K562 (cell line): ENCODE measurements around the gene SERPINB12. TPM values are rescaled to one million over a fixed set of nuclear protein-coding genes. Genes with fewer than 3 reads are reported as not detected.

Source experiments
- ATAC-seq: fragments of 200-7000 bp; cut with Tn5 transposase; 3 replicates; pipeline ENCODE4 v1.9.1; 2020; ENCODE audit warnings: moderate library complexity
- BruUV-seq: library from RNA; stranded (reverse); fragments of 400-500 nt; replicated peaks from 2 replicates; lab custom pipeline; 2021; lab: Mats Ljungman, UMichigan
- CTCF ChIA-PET: fragments of 300-600 bp; formaldehyde crosslinking; extraction: SDS; loops from one replicate; lab custom pipeline; 2021; ENCODE audit warnings: low intra/inter-chr PET ratio; lab: Yijun Ruan, JAX
- POLR2A ChIA-PET: fragments of 300-600, 350-650 bp; sonication (Branson Sonifier 250); formaldehyde crosslinking; extraction: SDS; loops from one replicate; lab custom pipeline; 2021; ENCODE audit warnings: antibody characterized with exemption, inconsistent platforms; lab: Yijun Ruan, JAX
- DNase-seq, 4 experiments: peaks; one replicate each; pipeline versions ENCODE4 v3.0.0 to v3.0.0-alpha.2; 2011 to 2018; ENCODE audit warnings: low spot score in 3 of 4, mixed read lengths in 3 of 4; ENCODE audit errors: extremely low read depth in 1 of 4
- FAIRE-seq: peaks from 2 replicates; lab custom pipeline; 2011; peaks lifted over from hg19 to GRCh38; lab: Jason Lieb, UNC
- H2AFZ ChIP-seq: 2 replicates; pipeline ENCODE4 v1.6.0; 2011; ENCODE audit warnings: low read depth, low read length, control low read depth, inconsistent platforms
- H3K27ac ChIP-seq: fragments of 200-600 bp; 3 replicates; pipeline ENCODE4 v1.8.0; 2011; ENCODE audit warnings: low read depth, mild to moderate bottlenecking, control low read depth, inconsistent platforms, low read length, moderate library complexity, mixed read lengths; ENCODE audit errors: extremely low read depth
- H3K27me3 ChIP-seq, 2 experiments: fragments of 300-600 bp in 1 of 2; 2 replicates in 1 of 2; 3 replicates in 1 of 2; pipeline versions ENCODE4 v1.6.0 to v1.8.0; 2011; ENCODE audit warnings: inconsistent platforms in 2 of 2, low read length in 2 of 2, mild to moderate bottlenecking in 1 of 2, mixed read lengths in 1 of 2, moderate library complexity in 1 of 2; ENCODE audit not compliant: control insufficient read depth in 2 of 2, insufficient read depth in 2 of 2
- H3K36me3 ChIP-seq: fragments of 300-600 bp; 3 replicates; pipeline ENCODE4 v1.8.0; 2011; ENCODE audit warnings: mild to moderate bottlenecking, low read length, inconsistent platforms; ENCODE audit not compliant: control insufficient read depth, insufficient read depth
- H3K4me1 ChIP-seq, 2 experiments: fragments of 200-600 bp in 1 of 2; replicated peaks in 1 of 2; 2 replicates in 1 of 2; 3 replicates in 1 of 2; pipeline versions ENCODE4 v1.5.1 to v1.8.0; 2011; ENCODE audit warnings: inconsistent platforms in 2 of 2, low read length in 2 of 2, mild to moderate bottlenecking in 1 of 2, mixed read lengths in 1 of 2, moderate library complexity in 1 of 2; ENCODE audit not compliant: control insufficient read depth in 2 of 2, insufficient read depth in 2 of 2
- H3K4me2 ChIP-seq: 2 replicates; pipeline ENCODE4 v1.6.1; 2011; ENCODE audit warnings: low read length, control low read depth, inconsistent platforms, mixed read lengths; ENCODE audit not compliant: insufficient read depth
- H3K4me3 ChIP-seq: fragments of 200-600 bp; sonication (generic), shearing (Covaris generic); 2 replicates; pipeline ENCODE4 v1.5.1; 2016; ENCODE audit warnings: control low read depth, inconsistent platforms
- H3K79me2 ChIP-seq: fragments of 200-600 bp; 3 replicates; pipeline ENCODE4 v1.8.0; 2011; ENCODE audit warnings: low read length, inconsistent platforms; ENCODE audit not compliant: control insufficient read depth, insufficient read depth
- H3K9ac ChIP-seq, 2 experiments: 2 replicates each; pipeline versions ENCODE4 v1.6.0 to v1.6.1; 2011; ENCODE audit warnings: low read depth in 2 of 2, low read length in 2 of 2, control low read depth in 1 of 2, inconsistent platforms in 1 of 2, mild to moderate bottlenecking in 1 of 2, mixed read lengths in 1 of 2; ENCODE audit not compliant: insufficient read depth in 1 of 2
- H3K9me1 ChIP-seq: one replicate; pipeline ENCODE4 v1.6.0; 2011; ENCODE audit warnings: inconsistent platforms, mild to moderate bottlenecking, low read length, moderate library complexity; ENCODE audit not compliant: control insufficient read depth, insufficient read depth
- H3K9me3 ChIP-seq: replicated peaks from 2 replicates; pipeline ENCODE4 v1.5.1; 2011; ENCODE audit warnings: low read depth, low read length, inconsistent platforms; ENCODE audit not compliant: control insufficient read depth, insufficient read depth
- H4K20me1 ChIP-seq: replicated peaks from 2 replicates; pipeline ENCODE4 v1.6.1; 2011; ENCODE audit warnings: low read length, inconsistent platforms, mixed read lengths; ENCODE audit not compliant: control insufficient read depth, insufficient read depth
- ARID3B ChIP-seq: fragments of 250-450 bp; sonication (Bioruptor Pico); IDR thresholded peaks from 2 replicates; pipeline ENCODE4 v1.4.0; 2020; ENCODE audit warnings: borderline replicate concordance
- GABPB2 ChIP-seq: fragments of 250-450 bp; sonication (Bioruptor Pico); conservative IDR thresholded peaks from 2 replicates; pipeline ENCODE4 v1.5.1; 2021; ENCODE audit warnings: mild to moderate bottlenecking
- HEY1 ChIP-seq: fragments of 250-450 bp; sonication (Bioruptor Pico); IDR thresholded peaks from 2 replicates; pipeline ENCODE4 v1.5.0; 2020; ENCODE audit warnings: mild to moderate bottlenecking, moderate library complexity, borderline replicate concordance
- KDM4B ChIP-seq, 2 experiments: fragments of 450-650 bp in 1 of 2; sonication (generic) in 1 of 2; IDR thresholded peaks; 2 replicates each; pipeline ENCODE4 v1.6.1; 2016 to 2017; ENCODE audit warnings: borderline replicate concordance in 2 of 2, antibody characterized with exemption in 1 of 2, low read depth in 1 of 2, mild to moderate bottlenecking in 1 of 2
- POLR3G ChIP-seq: IDR thresholded peaks from 2 replicates; pipeline ENCODE4 v1.6.1; 2011; ENCODE audit not compliant: insufficient read length, insufficient replicate concordance; ENCODE audit errors: extremely low read depth
- TAF1 ChIP-seq: IDR thresholded peaks from 2 replicates; pipeline ENCODE4 v1.6.1; 2011; ENCODE audit warnings: mild to moderate bottlenecking, low read length, moderate library complexity; ENCODE audit not compliant: insufficient read depth, control insufficient read depth, severe bottlenecking; ENCODE audit errors: extremely low read depth
- ZBTB8A ChIP-seq: fragments of 450-650 bp; IDR thresholded peaks from 2 replicates; pipeline ENCODE4 v1.6.1; 2018; ENCODE audit warnings: mild to moderate bottlenecking, moderate library complexity; ENCODE audit not compliant: partially characterized antibody
- ZNF197 ChIP-seq: fragments of 200-800 bp; sonication (Bioruptor generic); IDR thresholded peaks from 2 replicates; pipeline ENCODE4 v1.6.1; 2016; ENCODE audit warnings: low read depth, missing genetic modification characterization, missing compliant biosample characterization
- ZNF212 ChIP-seq: fragments of 450-650 bp; formaldehyde crosslinking; IDR thresholded peaks from 2 replicates; pipeline ENCODE4 v1.4.0; 2020; ENCODE audit warnings: mild to moderate bottlenecking
- WGBS: fragments of 100-300 bp; shearing (Covaris generic); methylation state at CpG from one replicate; pipeline ENCODE4 v1.1.6; 2016; ENCODE audit warnings: low coverage, mixed read lengths; ENCODE audit not compliant: insufficient coverage; ENCODE audit errors: missing lambda C conversion rate; 5-methylcytosine and 5-hydroxymethylcytosine counted together
- in situ Hi-C: fragments of 300-500 bp; cut with MboI; formaldehyde crosslinking; loops from 4 replicates; pipeline ENCODE4 v1.15.0; 2018; ENCODE audit warnings: inconsistent platforms, mixed read lengths
- intact Hi-C: fragments of 100-400 bp; cut with micrococcal nuclease; formaldehyde crosslinking; loops from 2 replicates; pipeline ENCODE4 v1.14.2; 2022
- polyA plus RNA-seq, 8 experiments: library from polyadenylated mRNA; depleted of rRNA in 4 of 8; stranded (reverse) in 5 of 8; unstranded in 3 of 8; fragments of >200 nt; fragmentation: Nextera tagmentation in 2 of 8; fragmentation: Illumina TruSeq in 1 of 8; extraction: Ambion mirVana in 2 of 8; extraction: Trizol in 1 of 8; gene quantifications; 2 replicates each; pipeline versions ENCODE4 v1.2.1 to v1.2.3, GENCODE V29; 2011 to 2014; ENCODE audit warnings: inconsistent platforms in 1 of 8, missing spikeins in 1 of 8
- total RNA-seq, 7 experiments: library from RNA; depleted of rRNA in 6 of 7; stranded (reverse); fragments of >200 nt in 6 of 7; fragmentation: Illumina TruSeq in 2 of 7; extraction: Trizol in 2 of 7; gene quantifications; 2 replicates each; pipeline versions ENCODE4 v1.2.1 to v1.2.3, GENCODE V29; 2011 to 2021; ENCODE audit warnings: low replicate concordance in 1 of 7

Gene SERPINB12
- total and polyA plus RNA-seq, 9 of the 15 experiments (the other 6 are each of a cell fraction or from before 2014, with no cell fraction given) = not detected

- Histone ChIP-seq H3K4me1 (no peaks in the 10 kb centered on the region), H3K9me1 (no peaks in the 10 kb centered on the region), H3K36me3 (no peaks in the 10 kb centered on the region), H3K27me3 (no peaks in the 10 kb centered on the region), H4K20me1 (no peaks in the 10 kb centered on the region), H3K4me2 (no peak overlapping the region), H3K79me2 (no peaks in the 10 kb centered on the region), H3K9ac (no peak overlapping the region), H3K27ac (no peak overlapping the region), H3K4me3 (no peak overlapping the region), H2AFZ (no peak overlapping the region), H3K9me3 (no peaks in the 10 kb centered on the region)
- in situ Hi-C loops = no loop called here
- POLR2A ChIA-PET = no interaction called here
- 0% methylated on average over 3 of the region's 3 CpGs for WGBS
- BruUV-seq = no TSS peak
- CTCF ChIA-PET = no interaction called here
- TF ChIP-seq HEY1 (CRISPR knock-in tag) = no peak
- no peak for TF ChIP-seq KDM4B (IDR thresholded peaks at IDR 0.05; ENCODE audit: borderline replicate concordance in 2 of 2, low read depth in 1 of 2)
- TF ChIP-seq ARID3B (CRISPR knock-in tag) = no peak
- TF ChIP-seq ZNF197 = no peak
- no peak for TF ChIP-seq POLR3G
- no peak for TF ChIP-seq TAF1
- TF ChIP-seq ZBTB8A = no peak
- no peak for TF ChIP-seq ZNF212
- TF ChIP-seq GABPB2 = no peak
- no peak for FAIRE-seq
- no peak for DNase-seq
- intact Hi-C loops = no loop called here
- ATAC-seq = no peak
Measured at GRCh38 chr18:63539904-63540510, 2.2 kb upstream of the SERPINB12 start.
